HG03159 (cell line): ENCODE data around the gene SPDYE4.

ENCODE experiments used
- ATAC-seq: cut with Tn5 transposase; IDR thresholded peaks from one replicate; pipeline ENCODE4 v1.9.1; 2021; ENCODE audit warnings: mild to moderate bottlenecking, moderate library complexity; ENCODE audit not compliant: unreplicated experiment

SPDYE4 gene

DNA sequence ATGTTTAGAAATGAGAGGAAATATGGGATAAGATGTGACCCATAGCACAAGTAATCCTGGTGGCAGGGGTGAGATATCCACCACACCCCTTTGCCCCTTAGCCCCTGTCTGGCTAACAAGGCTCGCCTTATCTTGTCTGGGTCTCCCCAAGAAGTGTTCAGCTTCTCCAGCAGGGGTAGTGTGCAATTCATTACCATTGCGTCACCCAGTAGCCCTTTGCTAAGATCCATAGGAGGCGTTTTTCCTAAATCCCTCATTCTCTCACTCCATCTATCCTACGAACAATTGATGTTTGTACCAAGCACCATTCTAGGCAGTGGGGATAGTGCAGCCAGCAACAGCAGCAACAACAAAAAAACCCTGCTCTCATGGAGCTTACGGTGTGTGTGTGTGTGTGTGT lies 44.5 kb downstream of the SPDYE4 start:
- no peak for ATAC-seq

DNA sequence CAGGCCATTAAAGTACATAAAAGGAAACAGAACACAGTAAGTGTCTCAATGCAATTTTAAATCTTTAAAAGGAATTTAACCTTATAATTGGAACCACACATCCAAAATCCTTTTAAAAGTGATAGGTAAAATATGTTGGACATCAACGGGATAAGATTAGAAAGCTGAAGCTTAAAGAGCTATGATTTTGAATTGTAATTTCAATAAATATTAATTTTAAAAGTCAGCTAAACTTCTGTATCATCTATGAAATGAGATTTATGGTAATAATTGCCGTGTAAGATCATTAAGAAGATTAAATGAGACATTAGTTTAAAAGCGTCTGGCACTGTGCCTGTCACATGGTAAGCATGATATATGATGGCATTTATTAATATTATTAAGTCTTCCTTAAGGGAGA lies 45.0 kb downstream of the SPDYE4 start:
- no peak for ATAC-seq

DNA sequence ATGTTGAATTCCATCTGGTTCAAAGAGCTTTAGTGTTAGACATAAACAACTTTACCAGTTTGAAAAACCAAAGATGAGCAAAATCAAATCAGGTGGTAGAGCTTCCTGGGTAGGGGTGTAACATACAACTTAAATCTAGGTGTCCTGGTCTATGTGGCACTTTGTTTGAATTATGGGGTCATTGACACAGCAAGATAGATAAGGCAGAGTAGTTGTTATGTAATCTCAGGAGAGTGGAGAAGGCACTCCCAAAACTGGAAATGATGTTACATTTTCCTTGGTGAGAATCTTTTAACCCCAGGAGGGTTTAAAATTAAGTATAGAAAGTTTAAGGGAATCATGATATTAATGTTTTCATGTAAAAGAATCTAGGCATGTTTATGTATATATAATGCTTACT lies 45.6 kb downstream of the SPDYE4 start:
- no peak for ATAC-seq

DNA sequence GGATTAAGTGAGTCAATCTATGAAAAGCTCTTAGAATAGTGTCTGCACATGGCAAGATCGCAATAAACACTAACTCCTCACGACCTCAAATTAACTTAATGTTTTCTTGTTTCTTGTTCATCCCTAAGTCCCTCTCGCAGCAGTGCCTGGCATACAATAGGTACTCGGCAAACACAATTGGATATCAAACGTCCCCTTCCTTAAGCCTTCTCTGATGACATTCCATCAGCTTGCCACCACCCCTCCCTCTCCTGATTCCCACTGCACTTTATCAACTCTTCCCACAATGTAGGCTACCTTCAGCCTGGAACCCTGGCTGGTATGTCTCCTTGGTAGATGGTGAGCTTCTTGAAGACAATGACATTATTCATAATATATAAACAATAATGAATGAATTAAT lies 47.1 kb downstream of the SPDYE4 start:
- ATAC-seq = no peak

DNA sequence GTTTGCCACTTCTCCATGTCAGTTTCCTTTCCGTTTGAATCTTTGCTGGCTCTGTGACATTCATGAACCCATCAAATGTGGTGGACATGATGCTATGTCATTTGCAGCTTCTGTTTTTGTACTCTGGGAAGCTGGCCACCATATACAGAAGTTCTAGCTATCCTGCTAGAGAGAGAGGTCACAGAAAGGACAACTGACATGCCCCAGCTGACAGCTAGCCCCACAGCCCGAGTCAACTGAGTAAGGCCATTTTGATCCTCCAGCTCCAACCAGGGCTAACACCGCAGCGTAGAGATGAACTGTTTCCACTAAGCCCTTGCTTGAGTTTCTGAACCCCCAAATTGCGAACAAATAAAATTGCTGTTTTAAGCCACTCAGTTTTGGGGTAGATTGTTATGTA lies 47.5 kb downstream of the SPDYE4 start:
- ATAC-seq = no peak

DNA sequence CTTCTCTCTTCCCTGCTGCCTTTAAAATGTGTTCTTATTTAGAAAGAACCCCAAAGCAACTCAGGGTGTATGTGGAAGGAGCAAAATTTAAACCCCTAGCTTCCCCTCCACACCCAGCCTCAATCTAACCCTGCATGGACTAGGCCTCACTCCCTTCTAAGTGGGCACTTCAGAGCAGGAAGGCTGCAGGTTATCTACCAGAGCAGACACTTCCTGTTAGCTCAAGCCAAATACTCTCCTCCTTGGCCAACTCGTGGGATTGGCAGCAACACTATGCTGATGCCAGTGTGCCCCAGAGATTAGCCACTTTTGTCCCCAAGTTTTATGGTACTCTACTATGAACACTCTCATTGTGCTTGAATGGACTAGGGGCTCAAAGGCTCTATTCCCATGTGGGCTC lies 49.3 kb downstream of the SPDYE4 start:
- no peak for ATAC-seq

DNA sequence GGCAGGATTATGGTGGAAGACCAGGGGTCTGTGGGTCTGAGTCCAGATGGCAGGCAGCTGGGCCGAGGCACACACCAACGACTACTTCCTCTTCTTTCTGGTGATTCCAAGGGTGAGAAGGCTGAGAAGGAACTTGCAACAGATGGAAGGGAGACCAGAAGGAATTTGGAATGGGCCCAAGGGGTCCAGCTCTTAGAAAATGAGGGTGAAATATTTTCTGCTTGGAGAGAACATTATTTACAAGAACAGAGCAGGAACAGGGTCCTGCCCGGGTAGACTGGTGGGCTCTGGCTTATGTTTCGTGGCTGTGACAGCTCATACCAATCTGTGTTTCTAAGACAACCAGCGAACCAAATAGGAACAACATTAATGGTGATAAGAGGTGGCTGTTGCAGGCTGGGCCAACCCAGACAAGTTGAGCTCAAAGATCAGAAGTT lies 50.3 kb downstream of the SPDYE4 start:
- ATAC-seq = no peak

DNA sequence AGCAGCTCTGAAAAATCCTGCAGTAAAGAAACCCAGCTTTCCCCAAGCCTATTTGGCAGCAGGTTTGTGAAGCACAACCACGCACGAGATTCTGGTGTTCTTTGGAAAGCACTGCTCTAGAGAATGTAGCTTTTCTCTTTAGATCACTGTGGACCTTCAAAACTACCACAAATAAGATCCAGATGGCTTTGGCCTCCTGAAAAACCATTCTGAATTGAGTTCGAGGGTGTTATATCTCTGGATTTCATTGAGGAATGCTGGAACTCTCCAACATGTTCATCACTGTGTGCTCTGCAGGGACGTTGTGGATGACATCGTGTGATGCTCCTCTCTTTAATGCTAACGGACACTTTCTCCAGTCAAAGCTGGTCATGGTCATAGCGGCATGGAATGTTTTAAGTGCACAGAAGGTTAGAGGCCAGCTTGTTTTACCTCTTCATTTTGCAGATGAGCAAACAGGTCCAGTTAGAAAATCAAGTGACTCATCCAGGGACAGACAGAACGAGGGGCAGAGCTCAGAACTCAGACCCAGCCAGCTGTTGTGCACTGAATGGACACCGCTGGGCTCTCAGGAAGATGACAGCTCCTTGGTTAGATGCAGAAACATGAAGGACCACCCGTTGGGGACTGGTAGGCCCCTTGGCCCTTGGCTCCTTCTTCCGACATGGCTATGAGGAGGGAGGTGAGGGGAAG lies 50.9 kb downstream of the SPDYE4 start:
- ATAC-seq = no peak

DNA sequence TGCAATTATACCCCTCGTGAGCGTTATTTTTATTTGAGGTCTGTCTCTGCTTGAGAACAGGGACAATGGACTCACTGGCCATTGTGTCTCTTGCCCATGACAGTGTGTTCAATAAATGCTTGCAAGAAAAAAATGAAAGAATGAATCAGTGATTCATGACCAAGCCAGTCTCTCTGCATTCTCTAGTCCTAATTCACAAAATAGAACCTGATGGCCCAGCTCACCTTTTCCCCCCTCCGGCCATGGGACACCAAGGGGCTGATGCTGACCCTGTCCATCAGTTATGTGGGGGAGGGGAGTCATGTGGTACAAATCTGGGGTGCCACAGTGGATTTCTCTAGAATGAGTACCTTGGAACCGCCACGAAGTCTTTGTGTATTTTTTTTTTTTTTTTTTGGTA lies 51.9 kb downstream of the SPDYE4 start:
- ATAC-seq = no peak

DNA sequence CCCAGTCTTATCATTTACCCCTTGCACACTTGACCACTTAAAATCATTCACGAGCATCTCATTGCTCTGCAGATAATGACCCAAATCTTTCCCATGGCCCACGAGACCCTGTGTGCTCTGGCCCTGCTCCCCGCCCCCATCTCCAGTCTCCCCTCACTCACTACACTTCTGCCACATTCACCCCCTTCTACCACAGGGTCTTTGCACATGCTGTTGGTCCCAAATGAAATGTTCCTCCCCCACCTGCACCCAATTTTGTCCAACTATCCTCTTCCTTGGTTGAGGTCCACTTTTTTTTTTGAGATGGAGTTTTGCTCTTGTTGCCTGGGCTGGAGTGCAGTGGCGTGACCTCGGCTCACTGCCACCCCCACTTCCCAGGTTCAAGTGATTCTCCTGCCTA lies 52.9 kb downstream of the SPDYE4 start:
- no peak for ATAC-seq

DNA sequence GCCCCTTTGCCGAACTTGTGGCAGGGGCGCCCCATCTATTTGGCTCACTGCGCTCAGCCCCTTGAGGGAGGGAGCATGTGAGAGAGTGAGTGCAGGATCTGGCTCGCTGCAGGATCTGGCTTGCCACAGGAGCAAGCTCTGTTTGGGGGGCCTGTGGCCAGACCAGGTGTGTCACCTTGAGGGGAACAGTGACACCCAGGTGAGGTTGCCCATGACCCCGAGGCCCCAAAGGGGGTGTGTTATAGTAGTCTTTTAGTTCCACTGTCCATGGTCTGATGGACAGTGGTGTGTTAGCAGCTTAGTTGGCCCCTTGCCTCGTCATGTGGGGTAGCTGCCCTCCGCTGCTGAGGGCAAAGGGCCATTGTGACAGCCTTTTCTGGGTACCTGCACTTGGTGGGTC lies 55.3 kb downstream of the SPDYE4 start:
- ATAC-seq = no peak

DNA sequence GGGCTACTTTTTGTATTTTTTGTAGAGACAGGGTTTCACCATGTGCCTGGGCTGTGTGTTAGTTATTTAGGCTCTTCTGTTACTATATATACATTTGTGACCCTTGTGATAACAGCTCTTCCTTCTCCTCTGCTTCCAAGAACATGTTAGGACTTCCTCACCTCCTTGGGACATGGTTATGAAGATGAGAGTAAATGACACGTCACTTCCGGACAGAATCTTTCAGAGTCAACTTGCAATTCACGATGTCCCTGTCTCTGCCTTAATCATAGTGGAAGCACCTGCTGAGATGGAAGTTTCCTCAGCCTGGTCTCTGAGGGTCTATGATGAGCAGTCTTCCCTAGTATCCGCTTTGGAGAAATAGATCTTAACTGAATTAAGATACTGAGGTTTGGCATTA lies 56.6 kb downstream of the SPDYE4 start:
- ATAC-seq = no peak

DNA sequence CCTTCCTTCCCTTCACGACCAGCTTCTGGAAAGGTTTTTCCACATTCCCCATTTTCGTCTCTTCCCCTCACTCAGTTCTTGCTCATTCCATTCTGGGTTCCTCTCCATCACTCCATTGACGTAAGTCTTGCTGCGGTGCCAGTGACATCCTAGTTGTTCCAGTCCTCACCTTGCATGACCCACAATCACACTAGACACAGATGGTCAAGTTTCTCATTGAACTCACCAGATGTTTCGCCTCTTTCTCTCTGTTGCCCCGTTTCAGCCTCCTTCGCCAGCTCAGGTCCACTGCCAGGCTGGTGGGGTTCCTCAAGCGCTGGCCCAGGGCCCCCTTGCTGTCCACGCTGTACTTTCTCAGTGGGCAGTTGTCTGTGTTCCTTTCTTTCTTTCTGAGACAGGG lies 57.1 kb downstream of the SPDYE4 start:
- no peak for ATAC-seq
